HT1080 (cell line): ENCODE data around the gene SLC10A1. TPM values are rescaled to one million over a fixed set of nuclear protein-coding genes. Genes with fewer than 3 reads are reported as not detected.

ENCODE experiments used
- DNase-seq: peaks from one replicate; pipeline ENCODE4 v3.0.0-alpha.2; 2015; ENCODE audit warnings: low read depth
- total RNA-seq: library from RNA; depleted of rRNA; stranded (reverse); fragments of >200 nt; shearing (Covaris generic); gene quantifications from 2 replicates; pipeline ENCODE4 v1.2.3, GENCODE V29; 2014

Gene SLC10A1
- total RNA-seq, 1 experiment from 2014 or later, result not detected

- no peak for DNase-seq
Measured at GRCh38 chr14:69808919-69809808, 12.1 kb upstream of the SLC10A1 start.

- no peak for DNase-seq
Measured at GRCh38 chr14:69807192-69807591, 10.2 kb upstream of the SLC10A1 start.

GRCh38 chr14:69804902-69805301, 7.9 kb upstream of the SLC10A1 start:
- no peak for DNase-seq

- no peak for DNase-seq
Measured at GRCh38 chr14:69803753-69804152, 6.7 kb upstream of the SLC10A1 start.

- no peak for DNase-seq
Measured at GRCh38 chr14:69798339-69798735, 1.3 kb upstream of the SLC10A1 start.

GRCh38 chr14:69797573-69798338, 715 bp upstream of the SLC10A1 start:
- no peak for DNase-seq

GRCh38 chr14:69795691-69796090, 1.4 kb downstream of the SLC10A1 start:
- DNase-seq, result no peak

- no peak for DNase-seq
Measured at GRCh38 chr14:69794791-69795190, 2.2 kb downstream of the SLC10A1 start.

GRCh38 chr14:69792887-69793421, 4.1 kb downstream of the SLC10A1 start:
- no peak for DNase-seq

- no peak for DNase-seq
Measured at GRCh38 chr14:69789118-69789640, 7.9 kb downstream of the SLC10A1 start.

GRCh38 chr14:69786603-69787002, 10.4 kb downstream of the SLC10A1 start:
- no peak for DNase-seq

- no peak for DNase-seq
Measured at GRCh38 chr14:69784942-69785341, 12.1 kb downstream of the SLC10A1 start.

GRCh38 chr14:69780952-69781351, 16.1 kb downstream of the SLC10A1 start:
- no peak for DNase-seq

GRCh38 chr14:69780092-69780491, 16.9 kb downstream of the SLC10A1 start:
- DNase-seq, result no peak

- DNase-seq, result no peak
Measured at GRCh38 chr14:69779088-69779487, 18.0 kb downstream of the SLC10A1 start.

GRCh38 chr14:69776875-69777453, 20.1 kb downstream of the SLC10A1 start:
- DNase-seq, result no peak

- no peak for DNase-seq
Measured at GRCh38 chr14:69775012-69775411, 22.0 kb downstream of the SLC10A1 start.

- no peak for DNase-seq
Measured at GRCh38 chr14:69773571-69774276, 23.3 kb downstream of the SLC10A1 start.

GRCh38 chr14:69772082-69773017, 24.7 kb downstream of the SLC10A1 start:
- DNase-seq, result no peak

- DNase-seq, result no peak
Measured at GRCh38 chr14:69771136-69771535, 25.9 kb downstream of the SLC10A1 start.
